ENCODE results near the gene LRRC10B. TPM values are rescaled to one million over a fixed set of nuclear protein-coding genes. Genes with fewer than 3 reads are reported as not detected.

LRRC10B gene
- total and polyA plus RNA-seq, 12 donors = 0.33 to 2.6 (median 0.70) TPM; not detected in 1

DNA sequence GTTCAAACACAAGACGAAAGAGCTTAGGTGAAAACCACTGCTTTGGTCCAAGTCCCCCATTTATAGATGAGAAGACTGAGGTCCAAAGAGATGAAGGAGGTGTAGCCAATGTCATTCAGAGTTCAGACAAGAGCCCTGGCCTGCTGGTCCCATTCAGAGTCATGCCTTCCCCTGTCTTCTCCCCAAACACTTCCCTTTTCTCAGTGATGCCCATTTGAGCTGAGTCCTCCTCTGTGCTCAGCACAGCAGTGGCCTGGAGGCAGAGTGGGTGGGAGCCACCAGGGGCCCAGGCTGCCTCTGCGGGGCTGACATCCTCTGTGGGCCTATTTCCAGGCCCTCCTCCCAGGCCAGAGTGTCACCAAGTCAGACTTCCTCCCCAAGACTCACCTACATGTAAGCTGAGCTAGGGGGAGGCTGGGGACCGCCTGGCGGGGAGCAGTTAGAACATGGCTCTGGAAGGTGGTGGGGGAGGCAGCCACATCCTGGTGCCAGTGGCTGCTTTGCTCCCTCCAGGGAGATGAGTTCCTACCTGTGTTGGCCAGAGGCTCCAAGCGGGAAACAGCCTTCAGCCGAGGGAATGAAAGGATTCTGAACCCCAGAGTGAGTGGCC, 22.4 kb upstream of the LRRC10B start:
- intact Hi-C loops (cut with DNase I) = loop anchor here in 1 of 10 donors (10.0 kb wide), 1 partner anchor 89 kb away; no protein-coding TSS in a partner anchor

DNA sequence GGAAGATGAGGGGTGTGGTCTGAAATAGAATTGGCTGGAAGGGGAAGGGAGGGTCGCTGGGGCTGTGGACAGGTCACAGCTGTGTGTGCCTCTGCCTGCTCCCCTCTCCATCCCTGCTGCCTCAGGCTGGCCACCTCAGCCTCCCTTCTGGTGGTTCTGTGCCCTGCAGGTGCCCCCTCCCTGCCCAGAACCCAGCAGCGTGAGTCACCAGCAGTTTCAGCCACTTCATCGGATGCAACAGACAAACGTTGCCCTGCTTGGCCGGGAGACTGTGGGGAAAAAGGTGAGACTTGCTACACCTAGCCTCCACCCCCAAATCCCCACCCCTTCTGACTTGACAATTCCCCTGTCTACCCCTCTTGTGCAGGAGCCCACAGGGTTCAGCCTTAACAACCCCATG, 21.8 kb upstream of the LRRC10B start:
- intact Hi-C loops (cut with DNase I) = loop anchor here in 1 of 10 donors (10.0 kb wide), 1 partner anchor 88 kb away; no protein-coding TSS in a partner anchor
- DNase-seq (no peak), ATAC-seq (no peak)
- Histone ChIP-seq H3K27me3 (no peaks in the 10 kb centered on the region), H3K4me3 (no peak overlapping the region), H3K4me1 (peaks cover 12 to 36% (median 23%) of the 10 kb centered on the region in 9 donors), H3K36me3 (no peaks in the 10 kb centered on the region), H3K27ac (peak overlapping the region in 1 of 10 donors; percentile 5), H3K9me3 (peaks cover 0 to 4% (median 0%) of the 10 kb centered on the region in 11 donors)
- TF ChIP-seq, protein P1, sequence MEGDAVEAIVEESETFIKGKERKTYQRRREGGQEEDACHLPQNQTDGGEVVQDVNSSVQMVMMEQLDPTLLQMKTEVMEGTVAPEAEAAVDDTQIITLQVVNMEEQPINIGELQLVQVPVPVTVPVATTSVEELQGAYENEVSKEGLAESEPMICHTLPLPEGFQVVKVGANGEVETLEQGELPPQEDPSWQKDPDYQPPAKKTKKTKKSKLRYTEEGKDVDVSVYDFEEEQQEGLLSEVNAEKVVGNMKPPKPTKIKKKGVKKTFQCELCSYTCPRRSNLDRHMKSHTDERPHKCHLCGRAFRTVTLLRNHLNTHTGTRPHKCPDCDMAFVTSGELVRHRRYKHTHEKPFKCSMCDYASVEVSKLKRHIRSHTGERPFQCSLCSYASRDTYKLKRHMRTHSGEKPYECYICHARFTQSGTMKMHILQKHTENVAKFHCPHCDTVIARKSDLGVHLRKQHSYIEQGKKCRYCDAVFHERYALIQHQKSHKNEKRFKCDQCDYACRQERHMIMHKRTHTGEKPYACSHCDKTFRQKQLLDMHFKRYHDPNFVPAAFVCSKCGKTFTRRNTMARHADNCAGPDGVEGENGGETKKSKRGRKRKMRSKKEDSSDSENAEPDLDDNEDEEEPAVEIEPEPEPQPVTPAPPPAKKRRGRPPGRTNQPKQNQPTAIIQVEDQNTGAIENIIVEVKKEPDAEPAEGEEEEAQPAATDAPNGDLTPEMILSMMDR (IDR thresholded peaks at IDR 0.05) = no peak
- 92 to 94% methylated on average over 5 of the region's 5 CpGs for WGBS, 2 donors

More for the DNA sequence above, 22.4 kb upstream of the LRRC10B start:
- no peak for ATAC-seq
- H3K36me3 ChIP-seq = no peaks in the 10 kb centered on the region
- H3K27ac ChIP-seq = no peak overlapping the region
- no peaks in the 10 kb centered on the region for H3K27me3 ChIP-seq
- H3K4me1 ChIP-seq = peaks cover 14 to 43% (median 27%) of the 10 kb centered on the region in 9 donors
- WGBS, 2 donors = 87 to 91% methylated on average over 6 of the region's 6 CpGs
- TF ChIP-seq, protein P1 (IDR thresholded peaks at IDR 0.05) = no peak
- DNase-seq = no peak
- H3K9me3 ChIP-seq = peaks cover 0 to 4% (median 0%) of the 10 kb centered on the region in 11 donors
- no peak overlapping the region for H3K4me3 ChIP-seq

DNA sequence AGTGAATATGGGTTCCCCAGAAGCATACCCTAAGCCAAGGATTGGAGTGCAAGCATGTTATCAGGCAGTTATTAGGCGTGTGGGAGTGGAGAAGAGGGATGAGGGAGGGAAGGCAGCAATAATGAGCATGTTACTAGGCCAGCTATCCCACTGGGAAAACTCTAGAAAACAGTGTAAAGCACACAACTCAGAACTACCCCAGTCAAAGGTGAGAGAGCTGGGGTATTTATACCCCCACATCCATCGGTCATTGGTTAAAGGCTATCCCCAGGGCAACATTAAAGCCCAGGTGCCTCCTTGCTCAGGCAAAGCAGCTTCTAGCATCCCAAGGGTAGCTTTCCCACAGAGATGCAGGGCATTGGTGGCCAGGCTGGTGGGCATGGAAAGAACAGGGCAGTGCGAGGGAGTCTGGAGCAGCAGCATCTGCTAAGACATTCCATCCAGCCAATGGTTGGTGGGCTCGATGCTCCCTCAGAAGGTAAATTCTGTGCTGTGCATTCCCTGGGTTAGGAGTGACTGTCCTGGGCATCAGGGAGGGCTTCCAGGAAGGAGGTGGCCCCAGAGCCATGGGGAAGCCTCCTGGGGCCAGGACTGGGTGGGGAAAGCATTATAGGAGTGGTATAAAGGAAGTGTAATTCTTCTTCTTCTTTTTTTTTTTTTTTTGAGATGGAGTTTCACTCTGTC, 21.1 kb upstream of the LRRC10B start:
- Histone ChIP-seq H3K27me3 (no peaks in the 10 kb centered on the region), H3K36me3 (no peaks in the 10 kb centered on the region), H3K27ac (peak overlapping the region in 4 of 10 donors; percentile 15 to 80 (median 54)), H3K4me1 (peaks cover 12 to 33% (median 21%) of the 10 kb centered on the region in 9 donors), H3K9me3 (peaks cover 0 to 4% (median 0%) of the 10 kb centered on the region in 11 donors), H3K4me3 (no peak overlapping the region)
- DNase-seq = no peak
- intact Hi-C loops (cut with DNase I) = loop anchor here in 1 of 10 donors (10.0 kb wide), 1 partner anchor 87 kb away; no protein-coding TSS in a partner anchor
- WGBS, 2 donors = 96% methylated on average over 4 of the region's 4 CpGs
- TF ChIP-seq, protein P1 (IDR thresholded peaks at IDR 0.05) = no peak
- ATAC-seq = no peak

DNA sequence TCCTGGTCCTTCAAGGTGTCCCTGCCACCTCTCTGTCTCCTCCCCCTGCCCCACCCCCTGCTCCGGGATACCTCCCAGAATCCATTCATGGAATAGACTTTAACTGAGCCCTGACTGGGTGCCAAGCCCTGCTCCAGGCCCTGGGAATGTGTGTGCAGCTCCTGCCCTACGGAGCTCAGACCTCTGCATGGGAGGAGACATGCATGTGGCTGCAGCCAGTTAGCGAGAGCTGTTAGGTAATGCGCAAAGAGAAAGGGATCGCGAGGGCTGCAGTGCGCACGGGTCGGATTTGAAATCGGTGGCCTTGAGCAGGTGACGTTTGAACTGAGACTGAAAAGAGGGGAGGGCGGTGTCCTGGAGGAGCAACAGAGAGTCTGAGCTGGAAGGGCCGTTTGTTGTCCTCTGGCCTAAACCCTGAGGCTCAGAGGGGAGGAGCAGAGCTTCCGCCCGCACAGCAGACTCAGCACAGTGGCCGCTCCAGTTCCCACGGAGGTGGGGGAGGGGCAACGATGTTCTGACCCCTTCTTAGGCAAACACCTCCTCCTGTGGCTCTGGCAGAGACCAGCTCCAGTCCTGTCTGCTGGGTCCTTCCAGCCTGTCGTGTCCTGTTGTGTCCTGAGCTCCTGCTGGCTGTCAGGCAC, 19.8 kb upstream of the LRRC10B start:
- Histone ChIP-seq H3K27me3 (no peaks in the 10 kb centered on the region), H3K4me1 (peaks cover 12 to 33% (median 20%) of the 10 kb centered on the region in 9 donors), H3K27ac (peak overlapping the region in 9 of 10 donors; percentile 26 to 80 (median 61)), H3K4me3 (peak overlapping the region in 4 of 10 donors; percentile 2 to 22 (median 12)), H3K9me3 (peaks cover 0 to 4% (median 0%) of the 10 kb centered on the region in 11 donors), H3K36me3 (no peaks in the 10 kb centered on the region)
- TF ChIP-seq, protein P1 (IDR thresholded peaks at IDR 0.05) = no peak
- intact Hi-C loops (cut with DNase I) = loop anchor here in 1 of 10 donors (10.0 kb wide), 1 partner anchor 86 kb away; no protein-coding TSS in a partner anchor
- peak; percentile 80 for DNase-seq
- peak; percentile 61 to 86 (median 78) for ATAC-seq
- WGBS, 2 donors = 39 to 40% methylated on average over 19 of the region's 19 CpGs

Measured in heart right ventricle (tissue), 16 donors.